SK-N-SH (cell line): ENCODE measurements around the gene LRRC75A. TPM values are rescaled to one million over a fixed set of nuclear protein-coding genes. Genes with fewer than 3 reads are reported as not detected.

Experiments used
- CTCF ChIA-PET: fragments of 300-600, 350-600 bp; formaldehyde crosslinking; extraction: SDS; loops from one replicate; lab custom pipeline; 2021; lab: Yijun Ruan, JAX
- POLR2A ChIA-PET: fragments of 350-600 bp; sonication (Branson Sonifier 250); formaldehyde crosslinking; extraction: SDS; loops from one replicate; lab custom pipeline; 2020; ENCODE audit warnings: antibody characterized with exemption, inconsistent platforms; lab: Yijun Ruan, JAX
- DNase-seq: peaks from one replicate; pipeline ENCODE4 v3.0.0; 2012
- H2AFZ ChIP-seq: fragments of 200-600 bp; sonication (generic); 2 replicates; pipeline ENCODE4 v1.8.1; 2016; ENCODE audit warnings: antibody characterized with exemption, mild to moderate bottlenecking, low read depth
- H3F3A ChIP-seq: fragments of 200-600 bp; sonication (generic); replicated peaks from 2 replicates; pipeline ENCODE3; 2016; ENCODE audit warnings: antibody characterized with exemption, mild to moderate bottlenecking; ENCODE audit not compliant: insufficient read depth
- H3K27ac ChIP-seq, 2 experiments: fragments of 200-500 bp in 1 of 2; fragments of 200-600 bp in 1 of 2; sonication (Bioruptor generic) in 1 of 2; sonication (generic), shearing (Covaris generic) in 1 of 2; 2 replicates each; pipeline versions ENCODE4 v1.5.1 to v1.6.1; 2014 to 2016; ENCODE audit warnings: low read depth in 2 of 2, inconsistent platforms in 1 of 2, low read length in 1 of 2, mild to moderate bottlenecking in 1 of 2, mixed read lengths in 1 of 2
- H3K27me3 ChIP-seq: fragments of 200-600 bp; sonication (generic), shearing (Covaris generic); 2 replicates; pipeline ENCODE4 v1.6.1; 2016; ENCODE audit warnings: mixed run types; ENCODE audit not compliant: insufficient read depth
- H3K36me3 ChIP-seq, 2 experiments: fragments of 200-500 bp in 1 of 2; fragments of 200-600 bp in 1 of 2; sonication (Bioruptor generic) in 1 of 2; sonication (generic) in 1 of 2; replicated peaks in 1 of 2; 2 replicates each; pipeline versions ENCODE3 to v1.5.1; 2014 to 2016; ENCODE audit warnings: low read length in 1 of 2, mild to moderate bottlenecking in 1 of 2; ENCODE audit not compliant: insufficient read depth in 2 of 2, control insufficient read depth in 1 of 2
- H3K4me1 ChIP-seq, 2 experiments: fragments of 200-500 bp in 1 of 2; fragments of 200-600 bp in 1 of 2; sonication (Bioruptor generic) in 1 of 2; sonication (generic), shearing (Covaris generic) in 1 of 2; 2 replicates each; pipeline versions ENCODE4 v1.5.1 to v1.6.1; 2014 to 2016; ENCODE audit warnings: low read depth in 1 of 2, low read length in 1 of 2, mixed run types in 1 of 2; ENCODE audit not compliant: insufficient read depth in 2 of 2, control insufficient read depth in 1 of 2
- H3K4me2 ChIP-seq: fragments of 200-600 bp; sonication (generic), shearing (Covaris generic); 2 replicates; pipeline ENCODE4 v1.6.1; 2017; ENCODE audit warnings: mixed run types
- H3K4me3 ChIP-seq, 2 experiments: fragments of 200-500 bp in 1 of 2; fragments of 200-600 bp in 1 of 2; sonication (Bioruptor generic) in 1 of 2; sonication (generic), shearing (Covaris generic) in 1 of 2; 2 replicates each; pipeline versions ENCODE4 v1.5.1 to v1.8.1; 2014 to 2016; ENCODE audit warnings: low read depth in 2 of 2, inconsistent platforms in 1 of 2, low read length in 1 of 2, mild to moderate bottlenecking in 1 of 2, mixed read lengths in 1 of 2, moderate library complexity in 1 of 2
- H3K79me2 ChIP-seq: fragments of 200-600 bp; sonication (generic); 2 replicates; pipeline ENCODE4 v1.8.1; 2017; ENCODE audit warnings: mild to moderate bottlenecking; ENCODE audit not compliant: insufficient read depth
- H3K9ac ChIP-seq: fragments of 200-600 bp; sonication (generic); 2 replicates; pipeline ENCODE4 v1.6.1; 2017; ENCODE audit warnings: mixed run types
- H3K9me2 ChIP-seq: fragments of 200-600 bp; sonication (generic); 2 replicates; pipeline ENCODE4 v1.6.1; 2017; ENCODE audit warnings: mixed run types
- H3K9me3 ChIP-seq: fragments of 200-600 bp; sonication (generic); 2 replicates; pipeline ENCODE4 v1.6.1; 2017; ENCODE audit warnings: mixed run types, mild to moderate bottlenecking, moderate library complexity
- H4K20me1 ChIP-seq: fragments of 200-600 bp; sonication (generic); 2 replicates; pipeline ENCODE4 v1.6.1; 2017; ENCODE audit warnings: mild to moderate bottlenecking, mixed run types; ENCODE audit not compliant: insufficient read depth
- CTCF ChIP-seq: fragments of 200-600 bp; sonication (generic); IDR thresholded peaks from 2 replicates; pipeline ENCODE4 v1.6.1; 2017; ENCODE audit warnings: antibody characterized with exemption, mild to moderate bottlenecking, moderate library complexity
- FOXJ3 ChIP-seq: sonication (generic); formaldehyde crosslinking; IDR thresholded peaks from 2 replicates; pipeline ENCODE4 v1.5.1; 2020; ENCODE audit warnings: mild to moderate bottlenecking, missing genetic modification reagents
- FOXM1 ChIP-seq: IDR thresholded peaks from 2 replicates; pipeline ENCODE4 v1.4.0; 2012; ENCODE audit warnings: low read depth, mild to moderate bottlenecking
- JUND ChIP-seq: IDR thresholded peaks from 2 replicates; pipeline ENCODE4 v1.4.0; 2012
- MEF2A ChIP-seq: IDR thresholded peaks from 2 replicates; pipeline ENCODE4 v1.4.0; 2012; ENCODE audit warnings: low read depth, borderline replicate concordance
- MXI1 ChIP-seq: IDR thresholded peaks from 2 replicates; pipeline ENCODE4 v1.6.1; 2012; ENCODE audit warnings: mild to moderate bottlenecking, low read depth, low read length, improper control_type of control experiment
- NRF1 ChIP-seq: IDR thresholded peaks from 2 replicates; pipeline ENCODE4 v1.6.1; 2012; ENCODE audit warnings: low read depth, mild to moderate bottlenecking, low read length
- POLR2AphosphoS5 ChIP-seq: IDR thresholded peaks from 2 replicates; pipeline ENCODE4 v1.6.1; 2012; ENCODE audit warnings: low read depth, low read length
- RCOR1 ChIP-seq: fragments of 150-350 bp; IDR thresholded peaks from 2 replicates; pipeline ENCODE4 v1.6.1; 2017; ENCODE audit warnings: antibody characterized with exemption, low read length
- REST ChIP-seq: IDR thresholded peaks from 2 replicates; pipeline ENCODE4 v1.6.1; 2012; ENCODE audit warnings: mild to moderate bottlenecking, low read depth, low read length, moderate library complexity
- SIN3A ChIP-seq: IDR thresholded peaks from 2 replicates; pipeline ENCODE4 v1.6.1; 2012; ENCODE audit warnings: low read depth, mild to moderate bottlenecking, low read length, moderate library complexity, borderline replicate concordance
- TAF1 ChIP-seq: IDR thresholded peaks from 2 replicates; pipeline ENCODE4 v1.6.1; 2012; ENCODE audit warnings: low read depth, mild to moderate bottlenecking, low read length, moderate library complexity, borderline replicate concordance
- USF1 ChIP-seq: IDR thresholded peaks from 2 replicates; pipeline ENCODE4 v1.4.0; 2012; ENCODE audit warnings: low read depth, borderline replicate concordance
- YY1 ChIP-seq: IDR thresholded peaks from 2 replicates; pipeline ENCODE4 v1.4.0; 2012; ENCODE audit warnings: low read depth, mild to moderate bottlenecking
- WGBS: methylation state at CpG from one replicate; pipeline ENCODE4 v1.1.6; 2017; ENCODE audit warnings: low lambda C conversion rate; 5-methylcytosine and 5-hydroxymethylcytosine counted together
- polyA plus RNA-seq, 3 experiments: library from polyadenylated mRNA; depleted of rRNA; stranded (reverse); fragments of >200 nt; gene quantifications; 2 replicates each; pipeline ENCODE4 v1.2.3, GENCODE V29; 2012
- TF ChIP-seq, protein P1 (sequence below): IDR thresholded peaks from 2 replicates; pipeline ENCODE4; 2012

Gene LRRC75A
- polyA plus RNA-seq, 1 of the 3 experiments (the other 2 are of a cell fraction) = 1.2 TPM

- no peak overlapping the region for H3K4me3 ChIP-seq
- no peak for DNase-seq
- peaks cover 76% of the 10 kb centered on the region for H4K20me1 ChIP-seq
- ChIA-PET POLR2A (no interaction called here), CTCF (interaction anchor here (1.0 to 33.7 kb wide), 5 partner anchors 8 to 76 kb away, joined by 3 to 746 read pairs (median 4); no protein-coding TSS in a partner anchor)
- WGBS = 93% methylated on average over 6 of the region's 6 CpGs
- no peaks in the 10 kb centered on the region for H3K9me3 ChIP-seq
- H3K36me3 ChIP-seq = peaks cover 53 to 61% of the 10 kb centered on the region in 2 experiments
- H3K27ac ChIP-seq = no peak overlapping the region; a peak in 1 of 4 replicates
- H3K9ac ChIP-seq = no peak overlapping the region
- H2AFZ ChIP-seq = no peak overlapping the region
- no peak overlapping the region for H3K4me2 ChIP-seq
- H3K9me2 ChIP-seq = no peaks in the 10 kb centered on the region
- TF ChIP-seq MEF2A = no peak
- 0 out of 2 replicates have a peak, but pooled peaks have one; percentile 13 for TF ChIP-seq POLR2AphosphoS5
- no peak for TF ChIP-seq USF1
- H3F3A ChIP-seq = peaks cover 56% of the 10 kb centered on the region
- peaks cover 40% of the 10 kb centered on the region for H3K79me2 ChIP-seq
- no peaks in the 10 kb centered on the region for H3K27me3 ChIP-seq
- peaks cover 25 to 30% of the 10 kb centered on the region in 2 experiments; a peak in 3 of 4 replicates for H3K4me1 ChIP-seq
These were observed 47.6 kb downstream of the LRRC75A start for GRCh38 chr17:16444258-16444886.

DNA sequence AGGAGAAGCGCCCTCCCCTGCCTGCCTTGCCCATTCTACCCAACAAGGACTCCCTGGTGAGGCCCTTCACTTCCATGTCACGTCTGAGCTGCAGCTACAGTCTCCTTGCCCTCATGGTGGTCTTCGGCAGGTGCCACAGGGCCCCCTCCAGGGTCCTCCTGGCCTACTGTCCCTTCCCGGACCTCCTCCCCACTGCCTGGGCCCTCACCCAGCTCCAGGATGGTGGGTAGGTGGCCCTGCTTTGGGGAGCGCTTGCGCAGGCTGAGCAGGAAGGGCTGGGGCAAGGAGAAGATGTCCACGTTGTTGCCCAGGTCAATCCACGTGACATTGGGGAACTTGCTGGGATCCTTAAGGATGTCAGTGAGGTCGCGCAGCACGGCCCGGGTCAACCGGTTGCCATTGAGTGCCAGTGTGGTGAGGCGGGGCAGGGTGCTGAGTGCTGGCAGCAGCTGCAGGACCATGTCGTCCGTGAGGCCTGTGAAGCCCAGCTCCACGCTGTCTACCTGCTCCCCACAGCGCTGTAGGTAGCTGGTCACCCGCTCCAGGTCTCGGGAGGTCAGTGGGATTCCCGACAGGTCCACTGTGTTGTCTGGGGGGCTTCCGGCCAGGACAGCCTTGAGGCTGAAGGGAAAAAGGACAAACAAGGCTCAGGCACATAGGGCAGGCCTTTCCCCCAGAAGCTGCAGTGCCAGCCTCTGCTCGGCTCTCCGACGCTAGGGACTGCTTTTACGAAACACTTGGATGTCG, 48.3 kb downstream of the LRRC75A start:
- H3K27ac ChIP-seq = no peak overlapping the region; a peak in 1 of 4 replicates
- no peaks in the 10 kb centered on the region for H3K27me3 ChIP-seq
- peaks cover 69% of the 10 kb centered on the region for H4K20me1 ChIP-seq
- H3K9ac ChIP-seq = no peak overlapping the region
- H3K4me1 ChIP-seq = peaks cover 25 to 30% of the 10 kb centered on the region in 2 experiments; a peak in 3 of 4 replicates
- peaks cover 50% of the 10 kb centered on the region for H3F3A ChIP-seq
- H3K9me3 ChIP-seq = no peaks in the 10 kb centered on the region
- POLR2A ChIA-PET = no interaction called here
- no peaks in the 10 kb centered on the region for H3K9me2 ChIP-seq
- 91% methylated on average over 19 of the region's 27 CpGs for whole genome bisulfite sequencing
- no peak overlapping the region for H3K4me2 ChIP-seq
- no peak for TF ChIP-seq RCOR1
- no peak for TF ChIP-seq NRF1
- TF ChIP-seq POLR2AphosphoS5 = peak; percentile 7; the same call in 1 of the 2 replicates
- TF ChIP-seq TAF1 = 0 out of 2 replicates have a peak, but pooled peaks have one; percentile 4
- TF ChIP-seq FOXM1 = no peak
- no peak for TF ChIP-seq FOXJ3
- no peak for TF ChIP-seq REST
- TF ChIP-seq SIN3A = no peak
- no peak for TF ChIP-seq MXI1
- TF ChIP-seq CTCF = no peak
- TF ChIP-seq YY1 = no peak
- 0 out of 2 replicates have a peak, but pooled peaks have one; percentile 24 for TF ChIP-seq JUND
- TF ChIP-seq, protein P1, sequence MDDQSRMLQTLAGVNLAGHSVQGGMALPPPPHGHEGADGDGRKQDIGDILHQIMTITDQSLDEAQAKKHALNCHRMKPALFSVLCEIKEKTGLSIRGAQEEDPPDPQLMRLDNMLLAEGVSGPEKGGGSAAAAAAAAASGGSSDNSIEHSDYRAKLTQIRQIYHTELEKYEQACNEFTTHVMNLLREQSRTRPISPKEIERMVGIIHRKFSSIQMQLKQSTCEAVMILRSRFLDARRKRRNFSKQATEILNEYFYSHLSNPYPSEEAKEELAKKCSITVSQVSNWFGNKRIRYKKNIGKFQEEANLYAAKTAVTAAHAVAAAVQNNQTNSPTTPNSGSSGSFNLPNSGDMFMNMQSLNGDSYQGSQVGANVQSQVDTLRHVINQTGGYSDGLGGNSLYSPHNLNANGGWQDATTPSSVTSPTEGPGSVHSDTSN = 0 out of 2 replicates have a peak, but pooled peaks have one; percentile 10
- TF ChIP-seq, all 33 proteins: peak for 4
- Histone ChIP-seq H3K79me2 (peaks cover 46% of the 10 kb centered on the region), H3K36me3 (peaks cover 53 to 59% of the 10 kb centered on the region in 2 experiments), H2AFZ (no peak overlapping the region), H3K4me3 (no peak overlapping the region)
- DNase-seq = no peak
- CTCF ChIA-PET = interaction anchor here (0.9 to 33.7 kb wide), 5 partner anchors 9 to 77 kb away, joined by 3 to 746 read pairs (median 4); no protein-coding TSS in a partner anchor
